Left lung (tissue), 10 donors: ENCODE data around the gene STK16. TPM values are rescaled to one million over a fixed set of nuclear protein-coding genes. Genes with fewer than 3 reads are reported as not detected.

Source experiments
- ATAC-seq: fragments of 200-7000 bp; cut with Tn5 transposase; one replicate; pipeline ENCODE4 v1.9.1; 2020; ENCODE audit warnings: moderate library complexity
- DNase-seq, 4 donors: peaks; one replicate each; pipeline ENCODE4 v3.0.0-alpha.2; 2013 to 2020
- H3K27ac ChIP-seq, 2 donors: fragments of 200-600 bp; sonication (generic) in 1 of 2; one replicate each; pipeline versions ENCODE4 v1.5.0 to v1.8.0; 2020 to 2021
- H3K27me3 ChIP-seq, 2 donors: fragments of 200-600 bp; sonication (generic) in 1 of 2; one replicate each; pipeline versions ENCODE4 v1.5.0 to v1.8.0; 2020 to 2021
- H3K36me3 ChIP-seq, 2 donors: fragments of 200-600 bp; sonication (generic) in 1 of 2; one replicate each; pipeline versions ENCODE4 v1.5.0 to v1.8.0; 2020 to 2021
- H3K4me1 ChIP-seq, 2 donors: fragments of 200-600 bp; one replicate each; pipeline ENCODE4 v1.8.0; 2021
- H3K4me3 ChIP-seq, 2 donors: fragments of 200-600 bp; sonication (generic) in 1 of 2; one replicate each; pipeline versions ENCODE4 v1.5.0 to v1.8.0; 2020 to 2021; ENCODE audit warnings: mild to moderate bottlenecking in 1 of 2
- H3K9me3 ChIP-seq, 2 donors: fragments of 200-600 bp; sonication (generic) in 1 of 2; one replicate each; pipeline versions ENCODE4 v1.5.0 to v1.8.0; 2020 to 2021
- intact Hi-C, 2 donors: fragments of 100-400 bp; cut with DNase I; formaldehyde crosslinking; loops; one replicate each; pipeline versions ENCODE4 v1.11.2 to v1.14.2; 2022
- polyA plus RNA-seq, 6 donors: library from polyadenylated mRNA; unstranded; fragments of 120-200 nt; gene quantifications; one replicate each; pipeline ENCODE4 v1.2.1, GENCODE V29; 2013; ENCODE audit not compliant: insufficient read length in 6 of 6
- total RNA-seq, 2 donors: library from RNA; stranded (reverse); fragmentation: NEBNext Ultra II Directional; extraction: Animal tissue kit (Norgen Biotek cat#: 25700); gene quantifications; one replicate each; pipeline ENCODE4 v1.2.1, GENCODE V29; 2021
- TF ChIP-seq, protein P1 (sequence below), 2 donors: fragments of 200-600 bp; sonication (generic) in 1 of 2; IDR thresholded peaks; one replicate each; pipeline versions ENCODE4 v1.5.0 to v1.8.0; 2021; ENCODE audit warnings: antibody characterized with exemption in 2 of 2
- donor health status: DM: no; HTN: yes; CAD: no.
- donor health status: DM: no; HTN: no; CAD: no.

The STK16 gene
- total and polyA plus RNA-seq, 8 donors = 23.9 to 35.6 (median 33.1) TPM

- no peaks in the 10 kb centered on the region for H3K4me1 ChIP-seq
- intact Hi-C loops = no loop called here
- no peaks in the 10 kb centered on the region for H3K9me3 ChIP-seq
- no peak overlapping the region for H3K4me3 ChIP-seq
- no peaks in the 10 kb centered on the region for H3K36me3 ChIP-seq
- DNase-seq (no peak), ATAC-seq (no peak)
- H3K27ac ChIP-seq = no peak overlapping the region
- TF ChIP-seq, protein P1, sequence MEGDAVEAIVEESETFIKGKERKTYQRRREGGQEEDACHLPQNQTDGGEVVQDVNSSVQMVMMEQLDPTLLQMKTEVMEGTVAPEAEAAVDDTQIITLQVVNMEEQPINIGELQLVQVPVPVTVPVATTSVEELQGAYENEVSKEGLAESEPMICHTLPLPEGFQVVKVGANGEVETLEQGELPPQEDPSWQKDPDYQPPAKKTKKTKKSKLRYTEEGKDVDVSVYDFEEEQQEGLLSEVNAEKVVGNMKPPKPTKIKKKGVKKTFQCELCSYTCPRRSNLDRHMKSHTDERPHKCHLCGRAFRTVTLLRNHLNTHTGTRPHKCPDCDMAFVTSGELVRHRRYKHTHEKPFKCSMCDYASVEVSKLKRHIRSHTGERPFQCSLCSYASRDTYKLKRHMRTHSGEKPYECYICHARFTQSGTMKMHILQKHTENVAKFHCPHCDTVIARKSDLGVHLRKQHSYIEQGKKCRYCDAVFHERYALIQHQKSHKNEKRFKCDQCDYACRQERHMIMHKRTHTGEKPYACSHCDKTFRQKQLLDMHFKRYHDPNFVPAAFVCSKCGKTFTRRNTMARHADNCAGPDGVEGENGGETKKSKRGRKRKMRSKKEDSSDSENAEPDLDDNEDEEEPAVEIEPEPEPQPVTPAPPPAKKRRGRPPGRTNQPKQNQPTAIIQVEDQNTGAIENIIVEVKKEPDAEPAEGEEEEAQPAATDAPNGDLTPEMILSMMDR (IDR thresholded peaks at IDR 0.05) = no peak
- H3K27me3 ChIP-seq = no peaks in the 10 kb centered on the region
Observed at GRCh38 chr2:219266886-219267285, 21.6 kb downstream of the STK16 start.

DNA sequence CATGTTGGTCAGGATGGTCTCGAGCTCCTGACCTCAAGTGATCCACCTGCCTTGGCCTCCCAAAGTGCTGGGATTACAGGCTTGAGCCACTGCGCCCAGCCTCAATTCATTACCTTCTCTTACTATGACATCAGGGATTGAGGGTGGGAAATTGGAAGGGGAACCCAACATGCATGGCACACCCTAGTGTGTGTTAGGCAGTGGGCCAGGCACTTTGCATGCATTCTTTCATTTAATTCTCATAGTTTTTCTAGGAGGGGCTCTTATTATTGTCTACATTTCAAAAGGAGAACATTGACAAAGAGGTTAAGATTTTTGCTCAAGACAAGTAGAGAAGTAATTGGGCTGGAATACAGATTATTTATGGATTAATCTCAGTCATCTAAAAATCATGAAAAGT, 23.0 kb downstream of the STK16 start:
- Histone ChIP-seq H3K27me3 (no peaks in the 10 kb centered on the region), H3K9me3 (no peaks in the 10 kb centered on the region), H3K4me1 (no peaks in the 10 kb centered on the region), H3K27ac (no peak overlapping the region), H3K36me3 (no peaks in the 10 kb centered on the region), H3K4me3 (no peak overlapping the region)
- intact Hi-C loops = no loop called here
- no peak for DNase-seq
- ATAC-seq = no peak
- TF ChIP-seq, protein P1 (IDR thresholded peaks at IDR 0.05) = no peak

DNA sequence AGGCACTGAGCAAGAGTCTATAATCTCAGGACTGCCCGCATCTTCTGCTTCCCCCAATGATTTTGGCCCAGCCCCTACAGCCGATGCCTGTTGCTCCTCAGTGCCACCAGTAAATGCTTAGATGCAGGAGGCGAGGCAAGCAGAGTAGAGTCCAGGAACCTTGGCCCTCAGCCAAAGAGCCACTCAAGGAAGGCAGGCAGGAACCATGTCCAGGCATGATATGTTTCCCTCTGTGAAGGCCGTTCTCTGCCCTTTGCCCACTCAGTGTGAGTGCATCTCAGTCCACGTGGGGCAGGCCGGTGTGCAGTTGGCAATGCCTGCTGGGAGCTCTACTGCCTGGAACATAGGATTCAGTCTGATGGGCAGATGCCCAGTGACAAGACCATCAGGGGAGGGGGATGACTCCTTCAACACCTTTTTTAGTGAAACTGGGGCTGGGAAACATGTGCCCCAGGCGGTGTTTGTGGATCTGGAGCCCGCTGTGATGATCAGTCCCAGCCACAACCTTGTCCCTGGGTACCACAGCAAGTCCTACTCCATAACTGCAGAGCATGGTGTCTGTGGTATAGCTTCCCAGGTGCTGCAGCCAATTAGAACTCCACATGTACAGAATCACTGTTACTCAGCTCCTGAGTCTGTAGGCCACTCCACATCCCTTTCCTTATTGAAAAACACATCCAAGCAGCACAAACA, 24.2 kb downstream of the STK16 start:
- Histone ChIP-seq H3K4me1 (no peaks in the 10 kb centered on the region), H3K9me3 (no peaks in the 10 kb centered on the region), H3K27me3 (no peaks in the 10 kb centered on the region), H3K36me3 (no peaks in the 10 kb centered on the region), H3K4me3 (no peak overlapping the region), H3K27ac (no peak overlapping the region)
- peak; percentile 50 for ATAC-seq
- no peak for DNase-seq
- intact Hi-C loops = no loop called here
- TF ChIP-seq, protein P1 (IDR thresholded peaks at IDR 0.05) = no peak

DNA sequence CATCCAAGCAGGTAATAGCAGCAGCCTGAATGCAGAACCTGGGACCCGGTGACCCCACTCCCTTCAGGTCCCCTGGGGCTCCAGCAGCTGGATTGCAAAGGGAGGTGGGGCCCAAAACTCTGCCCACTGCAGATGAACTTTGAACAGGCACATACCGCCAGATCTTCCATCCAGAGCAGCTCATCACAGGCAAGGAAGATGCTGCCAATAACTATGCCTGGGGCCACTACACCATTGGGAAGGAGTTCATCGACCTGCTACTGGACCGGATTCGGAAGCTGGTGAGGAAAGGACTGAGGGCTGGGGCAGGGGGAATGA, 24.7 kb downstream of the STK16 start:
- ATAC-seq (no peak), DNase-seq (no peak)
- H3K9me3 ChIP-seq = no peaks in the 10 kb centered on the region
- TF ChIP-seq, protein P1 (IDR thresholded peaks at IDR 0.05) = no peak
- intact Hi-C loops = no loop called here
- no peaks in the 10 kb centered on the region for H3K4me1 ChIP-seq
- H3K4me3 ChIP-seq = no peak overlapping the region
- no peaks in the 10 kb centered on the region for H3K36me3 ChIP-seq
- no peak overlapping the region for H3K27ac ChIP-seq
- H3K27me3 ChIP-seq = no peaks in the 10 kb centered on the region

GRCh38 chr2:219271021-219271420, 25.7 kb downstream of the STK16 start:
- intact Hi-C loops = no loop called here
- Histone ChIP-seq H3K27me3 (no peaks in the 10 kb centered on the region), H3K36me3 (no peaks in the 10 kb centered on the region), H3K9me3 (no peaks in the 10 kb centered on the region), H3K27ac (no peak overlapping the region), H3K4me1 (no peaks in the 10 kb centered on the region), H3K4me3 (no peak overlapping the region)
- DNase-seq = no peak
- ATAC-seq = no peak
- TF ChIP-seq, protein P1 (IDR thresholded peaks at IDR 0.05) = no peak
